ENCODE results near the gene PRRG2.

GRCh38 chr19:49579947-49580263 is 1.2 kb upstream of the PRRG2 start:
- TF ChIP-seq POLR2A (IDR thresholded peaks at IDR 0.05; ENCODE audit: low read depth, low read length) (no peak), POLR2AphosphoS5 (IDR thresholded peaks at IDR 0.05; ENCODE audit: low read depth, low read length) (no peak), SPI1 (IDR thresholded peaks at IDR 0.05; ENCODE audit: low read depth, low read length) (no peak), POU2F2 (IDR thresholded peaks at IDR 0.05; ENCODE audit: low read depth, low read length) (no peak), TAF1 (IDR thresholded peaks at IDR 0.05; ENCODE audit: low read depth, low read length) (no peak)

All from GM12891 (cell line).